A673 (cell line): ENCODE data around the gene SLC26A2. TPM values are rescaled to one million over a fixed set of nuclear protein-coding genes. Genes with fewer than 3 reads are reported as not detected.

Source experiments
- BruUV-seq: library from RNA; stranded (reverse); fragments of 400-500 nt; replicated peaks from 2 replicates; lab custom pipeline; 2021; lab: Mats Ljungman, UMichigan
- CTCF ChIA-PET: fragments of 300-600 bp; sonication (Branson Sonifier 250); formaldehyde crosslinking; loops from one replicate; lab custom pipeline; 2022; ENCODE audit warnings: antibody characterized with exemption; lab: Charles Lee
- POLR2A ChIA-PET: fragments of 300-600 bp; sonication (Branson Sonifier 250); formaldehyde crosslinking; loops from one replicate; lab custom pipeline; 2022; ENCODE audit warnings: antibody characterized with exemption; ENCODE audit not compliant: low non-redundant PET; lab: Charles Lee
- DNase-seq: peaks from one replicate; pipeline ENCODE4 v3.0.0-alpha.2; 2015; ENCODE audit warnings: low spot score
- H3K27ac ChIP-seq: fragments of 200-600 bp; sonication (generic); 2 replicates; pipeline ENCODE4 v1.5.1; 2016; ENCODE audit warnings: mixed run types, low read depth, mild to moderate bottlenecking, mixed read lengths, antibody characterized with exemption, low read length; ENCODE audit not compliant: poor library complexity, severe bottlenecking
- H3K27me3 ChIP-seq: fragments of 200-600 bp; sonication (generic); replicated peaks from 2 replicates; pipeline ENCODE4 v1.6.1; 2017; ENCODE audit warnings: mixed run types, low read depth, mild to moderate bottlenecking, mixed read lengths, antibody characterized with exemption, low read length; ENCODE audit not compliant: insufficient read depth, poor library complexity
- H3K36me3 ChIP-seq: fragments of 200-600 bp; sonication (generic); 2 replicates; pipeline ENCODE4 v1.6.1; 2016; ENCODE audit warnings: mixed run types, mild to moderate bottlenecking, mixed read lengths, antibody characterized with exemption, low read length; ENCODE audit not compliant: insufficient read depth, poor library complexity, severe bottlenecking
- H3K4me1 ChIP-seq: fragments of 200-600 bp; sonication (generic); 2 replicates; pipeline ENCODE4 v1.6.1; 2017; ENCODE audit warnings: mixed run types, mild to moderate bottlenecking, mixed read lengths, antibody characterized with exemption, low read length; ENCODE audit not compliant: insufficient read depth, poor library complexity, severe bottlenecking
- H3K4me3 ChIP-seq: fragments of 200-600 bp; sonication (generic); 2 replicates; pipeline ENCODE4 v1.5.1; 2016; ENCODE audit warnings: low read depth, mixed run types, mild to moderate bottlenecking, mixed read lengths, low read length; ENCODE audit not compliant: poor library complexity, severe bottlenecking
- H3K9me3 ChIP-seq: fragments of 200-600 bp; sonication (generic); 2 replicates; pipeline ENCODE4 v1.6.1; 2016; ENCODE audit warnings: mixed run types, low read depth, mild to moderate bottlenecking, mixed read lengths, antibody characterized with exemption, low read length; ENCODE audit not compliant: poor library complexity, severe bottlenecking
- CTCF ChIP-seq: fragments of 300-800, 200-600 bp; sonication (generic); conservative IDR thresholded peaks from 2 replicates; pipeline ENCODE4 v1.5.1; 2017; ENCODE audit warnings: low read depth, mild to moderate bottlenecking, antibody characterized with exemption, low read length, moderate library complexity, mixed read lengths
- EZH2 ChIP-seq: fragments of 200-600 bp; sonication (generic); IDR thresholded peaks from 2 replicates; pipeline ENCODE4 v1.6.1; 2017; ENCODE audit warnings: borderline replicate concordance, low read depth, mild to moderate bottlenecking, mixed read lengths, antibody characterized with exemption, low read length; ENCODE audit not compliant: poor library complexity, severe bottlenecking
- intact Hi-C: fragments of 100-400 bp; cut with micrococcal nuclease; formaldehyde crosslinking; loops from one replicate; pipeline ENCODE4 v1.10.0; 2022; ENCODE audit not compliant: unreplicated experiment
- total RNA-seq: library from RNA; stranded (reverse); gene quantifications from 2 replicates; pipeline ENCODE4 v1.2.3, GENCODE V29; 2021

The SLC26A2 gene
- total RNA-seq, 1 experiment from 2014 or later: 83.0 TPM

GRCh38 chr5:149930749-149931574, 29.6 kb upstream of the SLC26A2 start:
- TF ChIP-seq CTCF (no peak), EZH2 (no peak)
- Histone ChIP-seq H3K4me1 (peaks cover 50% of the 10 kb centered on the region), H3K27ac (peak overlapping the region; percentile 98), H3K9me3 (peaks cover 2% of the 10 kb centered on the region), H3K36me3 (no peaks in the 10 kb centered on the region), H3K27me3 (no peaks in the 10 kb centered on the region), H3K4me3 (no peak overlapping the region)
- ChIA-PET CTCF (no interaction called here), POLR2A (no interaction called here)
- no TSS peak for BruUV-seq
- intact Hi-C loops: no loop called here
- DNase-seq: peak; percentile 67

GRCh38 chr5:149931992-149932436, 28.5 kb upstream of the SLC26A2 start:
- no peak for DNase-seq

More at GRCh38 chr5:149931992-149932436, 28.5 kb upstream of the SLC26A2 start:
- Histone ChIP-seq H3K4me3 (no peak overlapping the region), H3K27me3 (no peaks in the 10 kb centered on the region), H3K4me1 (peaks cover 59% of the 10 kb centered on the region), H3K9me3 (peaks cover 2% of the 10 kb centered on the region), H3K36me3 (no peaks in the 10 kb centered on the region), H3K27ac (peak overlapping the region; percentile 98)
- intact Hi-C loops: no loop called here
- no TSS peak for BruUV-seq
- TF ChIP-seq EZH2 (no peak), CTCF (no peak)
- CTCF ChIA-PET: no interaction called here
- POLR2A ChIA-PET: no interaction called here
